ENCODE data around the gene GPR35.

Gene GPR35

DNA sequence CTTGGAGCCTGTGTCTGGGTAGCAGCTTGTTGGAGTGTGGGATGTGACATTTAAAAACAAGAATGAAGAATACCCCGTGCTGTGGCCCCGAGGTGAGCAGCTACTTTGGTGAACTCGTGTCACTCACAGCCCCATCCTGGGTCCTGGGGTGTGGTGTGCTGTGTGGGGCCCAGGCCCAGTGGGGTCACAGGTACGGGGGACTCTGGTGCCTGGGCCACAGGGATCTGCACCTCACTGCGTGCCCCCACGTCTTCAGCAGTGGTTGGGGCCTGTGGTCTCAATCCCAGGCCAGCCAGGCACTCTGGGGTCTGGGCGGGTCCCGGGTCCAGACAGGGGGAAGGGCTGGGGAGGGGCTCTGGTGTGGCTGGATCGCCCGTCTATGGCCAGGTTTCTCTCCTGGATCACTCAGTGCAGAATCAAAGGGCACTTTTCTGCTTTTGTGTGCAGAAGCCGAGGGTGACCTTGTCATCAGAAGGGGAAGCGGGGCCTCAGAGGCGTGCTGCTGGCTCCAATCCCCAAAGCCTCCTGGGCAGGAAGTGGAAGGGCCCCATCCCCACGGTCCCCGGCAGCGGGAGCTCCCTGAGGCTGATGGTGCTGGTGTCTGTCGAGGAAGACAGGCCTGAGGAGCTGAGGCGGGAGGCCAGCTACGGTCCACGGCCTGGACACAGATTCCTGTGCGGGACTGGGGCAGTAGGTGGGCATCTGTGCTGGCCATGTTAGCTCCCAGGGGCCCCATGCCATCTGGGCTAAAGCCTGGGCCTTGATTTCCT, 1.4 kb downstream of the GPR35 start:
- no peak for DNase-seq

- DNase-seq, result no peak
Measured at GRCh38 chr2:240627736-240628506, 2.6 kb downstream of the GPR35 start.

- DNase-seq, result no peak
Measured at GRCh38 chr2:240628507-240628807, 3.2 kb downstream of the GPR35 start.

GRCh38 chr2:240628808-240629618, 3.7 kb downstream of the GPR35 start:
- DNase-seq, result no peak

DNA sequence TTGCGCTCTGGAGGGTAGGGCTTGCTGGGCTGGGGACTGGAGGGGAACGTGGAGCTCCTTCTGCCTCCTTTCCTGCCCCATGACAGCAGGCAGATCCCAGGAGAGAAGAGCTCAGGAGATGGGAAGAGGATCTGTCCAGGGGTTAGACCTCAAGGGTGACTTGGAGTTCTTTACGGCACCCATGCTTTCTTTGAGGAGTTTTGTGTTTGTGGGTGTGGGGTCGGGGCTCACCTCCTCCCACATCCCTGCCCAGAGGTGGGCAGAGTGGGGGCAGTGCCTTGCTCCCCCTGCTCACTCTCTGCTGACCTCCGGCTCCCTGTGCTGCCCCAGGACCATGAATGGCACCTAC, 4.3 kb downstream of the GPR35 start:
- no peak for DNase-seq

- DNase-seq, result no peak
Measured at GRCh38 chr2:240629968-240630770, 4.9 kb downstream of the GPR35 start.

- no peak for DNase-seq
Measured at GRCh38 chr2:240630771-240631547, 5.7 kb downstream of the GPR35 start.

DNA sequence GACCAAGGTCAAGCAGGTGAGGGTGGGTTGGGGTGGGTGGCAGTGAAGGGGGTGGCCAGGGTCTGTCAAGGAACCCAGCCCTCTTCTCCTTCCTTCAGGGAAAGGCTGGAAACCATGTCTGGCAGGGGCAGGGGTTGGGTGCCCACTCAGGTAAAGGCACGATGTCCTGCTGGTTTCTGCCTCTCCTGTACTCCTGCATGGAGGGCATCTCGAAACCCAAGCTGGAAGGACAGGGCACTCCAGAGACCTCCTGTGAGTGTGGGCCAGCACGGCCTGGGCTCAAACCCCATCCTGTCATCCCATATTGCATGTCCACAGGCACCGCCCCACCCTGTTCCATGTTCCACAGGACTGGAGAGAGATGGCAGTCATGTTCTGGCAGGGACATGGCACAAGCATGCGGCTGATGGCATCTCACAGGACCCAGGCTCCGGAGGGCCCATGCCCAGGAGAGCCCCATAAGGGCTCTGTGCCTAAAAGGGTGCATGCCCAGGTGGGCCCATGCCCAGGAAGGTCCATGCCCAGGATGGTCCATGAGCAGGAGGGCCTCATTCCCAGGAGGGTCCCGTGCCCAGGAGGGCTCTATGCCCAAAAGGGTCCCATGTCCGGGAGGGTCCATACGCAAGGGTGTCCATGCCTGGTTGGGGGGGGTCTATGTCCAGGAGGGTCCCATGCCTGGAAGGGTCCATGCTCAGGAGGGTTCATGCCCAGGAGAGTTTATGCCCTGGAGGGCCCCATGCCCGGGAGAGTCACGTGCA, 6.4 kb downstream of the GPR35 start:
- DNase-seq, result no peak

DNA sequence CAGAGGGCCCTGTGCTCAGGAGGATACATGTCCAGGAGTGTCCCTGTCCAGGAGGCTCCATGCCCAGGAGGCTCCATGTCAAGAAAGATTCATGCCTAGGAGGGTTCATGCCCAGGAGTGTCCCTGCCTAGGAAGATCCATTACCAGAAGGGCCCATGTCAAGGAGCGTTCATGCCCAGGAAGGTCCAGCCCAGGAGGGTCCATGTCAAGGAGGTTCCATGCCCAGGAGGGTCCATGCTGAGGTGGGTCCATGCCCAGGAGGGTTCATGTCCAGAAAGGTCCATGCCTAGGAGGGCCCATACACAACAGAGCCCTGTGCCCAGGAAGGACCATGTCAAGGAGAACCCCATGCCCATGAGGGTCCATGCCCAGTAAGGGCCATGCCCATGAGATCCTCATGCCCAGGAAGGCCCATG, 7.0 kb downstream of the GPR35 start:
- DNase-seq, result no peak

DNA sequence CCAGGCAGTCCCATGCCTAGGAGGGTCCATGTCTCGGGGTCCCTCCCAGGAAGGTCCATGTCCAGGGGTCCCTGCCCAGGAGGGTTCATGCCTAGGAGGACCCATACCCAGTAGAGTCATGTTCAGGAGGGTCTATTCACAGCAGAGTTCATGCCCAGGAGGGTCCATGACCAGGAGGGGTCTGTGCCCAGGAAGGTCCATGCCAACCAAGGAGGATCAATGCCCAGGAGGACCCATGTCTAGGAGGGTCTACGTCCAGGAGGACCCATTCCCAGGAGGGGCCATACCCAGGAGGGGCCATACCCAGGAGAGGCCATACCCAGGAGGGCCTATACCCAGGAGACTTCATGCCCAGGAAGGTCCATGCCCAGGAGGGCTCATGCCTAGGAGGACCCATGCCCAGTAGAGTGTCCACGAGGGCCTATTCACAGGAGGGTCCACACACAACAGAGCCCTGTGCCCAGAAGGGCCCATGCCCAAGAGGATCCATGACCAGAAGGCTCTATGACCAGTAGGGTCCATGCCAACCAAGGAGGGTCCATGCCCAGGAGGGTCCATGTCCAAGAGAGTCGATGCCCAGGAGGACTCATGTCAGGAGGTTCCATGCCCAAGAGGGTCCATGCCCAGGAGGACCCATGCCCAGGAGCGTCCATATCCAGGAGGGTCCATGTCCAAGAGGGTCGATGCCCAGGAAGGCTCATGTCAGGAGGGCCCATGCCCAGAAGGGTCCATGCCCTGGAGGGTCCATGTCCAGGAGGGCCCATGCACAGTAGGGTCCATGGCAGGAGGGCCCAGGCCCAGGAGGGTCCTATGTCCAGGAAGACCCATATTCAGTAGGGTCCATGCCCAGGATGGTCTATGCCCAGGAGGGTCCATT, 10.1 kb downstream of the GPR35 start:
- no peak for DNase-seq

GRCh38 chr2:240635998-240636547, 10.8 kb downstream of the GPR35 start:
- DNase-seq, result no peak

GRCh38 chr2:240636563-240637115, 11.4 kb downstream of the GPR35 start:
- no peak for DNase-seq

- DNase-seq, result no peak
Measured at GRCh38 chr2:240637116-240637900, 12.0 kb downstream of the GPR35 start.

- no peak for DNase-seq
Measured at GRCh38 chr2:240637901-240638345, 12.6 kb downstream of the GPR35 start.

- no peak for DNase-seq
Measured at GRCh38 chr2:240638512-240639160, 13.4 kb downstream of the GPR35 start.

DNA sequence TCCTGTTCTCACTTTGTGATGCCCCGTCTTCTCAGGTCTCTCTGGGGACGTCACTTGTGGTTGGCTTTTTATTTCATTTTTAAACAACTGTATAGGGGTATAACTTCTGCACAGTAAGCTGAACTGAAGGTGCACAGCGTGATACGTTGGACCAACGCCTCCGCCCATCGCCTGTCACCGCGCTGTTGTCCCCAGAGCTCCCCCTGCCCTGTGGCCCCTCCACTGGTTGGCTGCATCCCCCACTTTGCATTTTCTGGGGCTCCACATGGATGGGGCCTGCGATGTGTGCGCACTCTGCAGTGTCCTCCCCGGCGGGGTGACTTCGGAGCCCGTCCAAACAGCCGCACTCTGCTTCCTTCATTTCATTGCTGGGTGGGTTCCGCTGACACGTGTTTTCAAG, 14.3 kb downstream of the GPR35 start:
- DNase-seq, result no peak

DNA sequence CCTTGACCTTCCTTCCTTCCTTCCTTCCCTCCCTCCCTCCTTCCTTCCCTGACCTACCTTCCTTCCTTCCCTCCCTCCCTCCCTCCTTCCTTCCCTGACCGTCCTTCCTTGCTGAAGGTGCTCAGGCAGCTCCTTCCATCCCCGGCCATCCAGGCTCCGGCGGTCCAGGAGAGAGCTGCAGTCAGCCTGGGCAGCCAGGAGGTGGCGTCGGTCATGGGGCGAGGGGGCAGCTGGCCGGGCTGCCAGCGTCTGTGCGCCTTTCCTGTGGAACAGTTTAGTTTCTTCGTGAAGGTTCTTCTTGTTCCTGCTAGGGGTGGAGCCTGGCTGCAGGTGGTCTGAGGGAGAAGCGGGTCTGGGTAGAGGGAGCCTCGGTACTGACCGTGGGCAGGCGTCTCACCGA, 15.7 kb downstream of the GPR35 start:
- no peak for DNase-seq

Data from DMS153 (cell line).